ENCODE data around the gene GIPC2. TPM values are rescaled to one million over a fixed set of nuclear protein-coding genes. Genes with fewer than 3 reads are reported as not detected.
"Not testable (repeated sequence)": the region's sequence is repeated elsewhere in the genome, so short reads cannot be mapped to it uniquely, and the experiment has no call there.

The GIPC2 gene
- total RNA-seq, 2 experiments from 2014 or later: 0.18 to 0.41 TPM

GRCh38 chr1:78011050-78011449, 34.7 kb upstream of the GIPC2 start:
- Mint-ChIP-seq H3K36me3 (ENCODE audit: low read depth) (peaks cover 13% of the 10 kb centered on the region), H3K4me3 (no peak overlapping the region), H3K9me3 (no peaks in the 10 kb centered on the region), H3K4me1 (ENCODE audit: low read depth) (peaks cover 29% of the 10 kb centered on the region), H3K27ac (no peak overlapping the region), H3K27me3 (no peaks in the 10 kb centered on the region)
- intact Hi-C loops (cut with micrococcal nuclease): no loop called here
- TF ChIP-seq, protein P1, sequence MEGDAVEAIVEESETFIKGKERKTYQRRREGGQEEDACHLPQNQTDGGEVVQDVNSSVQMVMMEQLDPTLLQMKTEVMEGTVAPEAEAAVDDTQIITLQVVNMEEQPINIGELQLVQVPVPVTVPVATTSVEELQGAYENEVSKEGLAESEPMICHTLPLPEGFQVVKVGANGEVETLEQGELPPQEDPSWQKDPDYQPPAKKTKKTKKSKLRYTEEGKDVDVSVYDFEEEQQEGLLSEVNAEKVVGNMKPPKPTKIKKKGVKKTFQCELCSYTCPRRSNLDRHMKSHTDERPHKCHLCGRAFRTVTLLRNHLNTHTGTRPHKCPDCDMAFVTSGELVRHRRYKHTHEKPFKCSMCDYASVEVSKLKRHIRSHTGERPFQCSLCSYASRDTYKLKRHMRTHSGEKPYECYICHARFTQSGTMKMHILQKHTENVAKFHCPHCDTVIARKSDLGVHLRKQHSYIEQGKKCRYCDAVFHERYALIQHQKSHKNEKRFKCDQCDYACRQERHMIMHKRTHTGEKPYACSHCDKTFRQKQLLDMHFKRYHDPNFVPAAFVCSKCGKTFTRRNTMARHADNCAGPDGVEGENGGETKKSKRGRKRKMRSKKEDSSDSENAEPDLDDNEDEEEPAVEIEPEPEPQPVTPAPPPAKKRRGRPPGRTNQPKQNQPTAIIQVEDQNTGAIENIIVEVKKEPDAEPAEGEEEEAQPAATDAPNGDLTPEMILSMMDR (IDR thresholded peaks at IDR 0.05): no peak
- POLR2A ChIA-PET: interaction anchor here (0.6 to 1.4 kb wide), 3 partner anchors 34 to 103 kb away, joined by 4 to 5 read pairs (median 4); no protein-coding TSS in a partner anchor
- DNase-seq (no peak), ATAC-seq (no peak)
- CTCF ChIA-PET: interaction anchor here (0.6 to 1.2 kb wide), 2 partner anchors 20 to 47 kb away, joined by 3 read pairs; no protein-coding TSS in a partner anchor

DNA sequence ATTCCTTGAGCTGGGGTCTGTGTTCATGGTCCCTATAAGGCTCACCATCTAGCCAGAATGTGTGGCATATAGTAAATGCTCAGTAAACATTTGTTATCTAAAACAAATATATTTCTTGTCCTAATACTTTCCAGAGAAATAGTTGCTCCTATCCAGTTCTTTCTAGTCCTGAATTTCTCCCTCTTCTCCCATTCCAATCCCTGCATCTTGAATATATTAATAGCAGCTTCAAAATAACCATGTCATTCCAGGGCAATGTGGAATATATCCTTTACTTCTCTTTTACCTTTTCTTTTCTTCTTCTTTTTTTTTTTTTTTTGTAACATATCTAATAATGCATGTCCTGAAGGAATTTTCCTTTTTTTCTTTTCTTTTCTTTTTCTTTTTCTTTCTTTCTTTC, 30.6 kb upstream of the GIPC2 start:
- Mint-ChIP-seq H3K4me1 (ENCODE audit: low read depth) (peaks cover 8% of the 10 kb centered on the region), H3K4me3 (no peak overlapping the region), H3K9me3 (no peaks in the 10 kb centered on the region), H3K27me3 (no peaks in the 10 kb centered on the region), H3K27ac (no peak overlapping the region), H3K36me3 (ENCODE audit: low read depth) (peaks cover 14% of the 10 kb centered on the region)
- ATAC-seq (no peak), DNase-seq (no peak)
- POLR2A ChIA-PET: interaction anchor here (1.1 to 1.5 kb wide), 2 partner anchors 10 to 37 kb away, joined by 3 to 10 read pairs; partner anchors contain the start of gene DNAJB4
- CTCF ChIA-PET: interaction anchor here (0.9 kb wide), 1 partner anchor 11 kb away, joined by 3 read pairs; the partner anchor contains the start of gene DNAJB4
- intact Hi-C loops (cut with micrococcal nuclease): no loop called here
- TF ChIP-seq, protein P1 (IDR thresholded peaks at IDR 0.05): no peak

DNA sequence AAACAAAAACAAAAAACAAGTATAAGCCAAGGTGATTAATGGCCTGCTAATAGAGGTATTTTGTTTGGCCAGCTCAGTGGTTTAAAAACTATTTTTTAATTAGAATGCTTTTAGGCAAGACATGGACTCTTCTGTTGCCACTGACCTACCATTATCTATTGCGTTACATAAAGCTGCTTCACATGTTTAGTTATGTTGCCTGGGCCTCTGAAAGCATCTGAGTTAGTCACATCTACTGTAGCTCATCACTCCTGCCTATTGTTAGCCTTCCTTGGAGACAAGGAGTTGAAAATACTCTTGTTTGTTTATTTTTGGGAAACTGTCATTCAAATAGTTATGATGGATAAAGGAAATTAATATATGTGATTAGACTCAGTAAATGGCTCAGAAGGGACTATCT, 26.7 kb upstream of the GIPC2 start:
- Mint-ChIP-seq H3K36me3 (ENCODE audit: low read depth) (peaks cover 9% of the 10 kb centered on the region), H3K27ac (no peak overlapping the region), H3K9me3 (no peaks in the 10 kb centered on the region), H3K4me3 (no peak overlapping the region), H3K4me1 (ENCODE audit: low read depth) (no peaks in the 10 kb centered on the region), H3K27me3 (no peaks in the 10 kb centered on the region)
- intact Hi-C loops (cut with micrococcal nuclease): no loop called here
- ATAC-seq: no peak
- TF ChIP-seq, protein P1 (IDR thresholded peaks at IDR 0.05): no peak
- DNase-seq: no peak
- POLR2A ChIA-PET: interaction anchor here (0.6 to 0.9 kb wide), 2 partner anchors 43 to 95 kb away, joined by 3 read pairs; no protein-coding TSS in a partner anchor
- CTCF ChIA-PET: interaction anchor here (1.8 kb wide), 1 partner anchor 96 kb away, joined by 5 read pairs; no protein-coding TSS in a partner anchor

DNA sequence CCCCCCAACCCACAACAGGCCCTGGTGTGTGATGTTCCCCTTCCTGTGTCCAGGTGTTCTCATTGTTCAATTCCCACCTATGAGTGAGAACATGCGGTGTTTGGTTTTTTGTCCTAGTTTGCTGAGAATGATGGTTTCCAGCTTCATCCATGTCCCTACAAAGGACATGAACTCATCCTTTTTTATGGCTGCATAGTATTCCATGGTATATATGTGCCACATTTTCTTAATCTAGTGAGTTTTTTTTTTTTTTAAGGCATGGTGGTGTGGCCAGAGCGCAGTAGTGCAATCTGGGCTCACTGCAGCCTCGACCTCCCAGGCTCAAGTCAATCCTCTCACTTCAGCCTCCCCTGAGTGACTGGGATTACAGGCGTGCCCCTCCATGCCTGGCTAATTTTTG, 24.6 kb upstream of the GIPC2 start:
- H3K27me3 Mint-ChIP-seq; CTCF ChIA-PET; DNase-seq; H3K27ac Mint-ChIP-seq; H3K4me3 Mint-ChIP-seq; ATAC-seq; H3K9me3 Mint-ChIP-seq; H3K36me3 Mint-ChIP-seq (ENCODE audit: low read depth); H3K4me1 Mint-ChIP-seq (ENCODE audit: low read depth); intact Hi-C loops (cut with micrococcal nuclease): not testable (repeated sequence)
- POLR2A ChIA-PET: interaction anchor here (1.4 kb wide), 1 partner anchor 17 kb away, joined by 5 read pairs; the partner anchor contains the start of gene DNAJB4

DNA sequence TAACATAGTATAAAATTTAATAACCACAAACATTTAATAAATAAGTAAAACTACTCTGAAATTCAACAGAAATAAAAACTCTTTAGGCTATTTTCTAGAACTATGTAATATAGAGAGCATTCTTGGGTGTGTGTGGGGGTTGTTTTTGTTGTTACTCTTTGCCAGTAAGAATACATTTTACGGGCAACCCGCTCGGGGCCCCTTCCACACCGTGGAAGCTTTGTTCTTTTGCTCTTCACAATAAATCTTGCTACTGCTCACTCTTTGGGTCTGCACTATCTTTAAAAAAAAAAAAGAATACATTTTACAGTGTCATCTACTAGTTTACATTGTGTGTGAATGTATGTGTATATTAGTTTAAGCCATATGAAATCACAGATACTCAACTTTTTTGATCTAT, 16.0 kb upstream of the GIPC2 start:
- ChIA-PET POLR2A (interaction anchor here (0.8 to 1.6 kb wide), 2 partner anchors 18 to 51 kb away, joined by 3 to 5 read pairs; partner anchors contain the start of gene FUBP1), CTCF (no interaction called here)
- Mint-ChIP-seq H3K4me3 (no peak overlapping the region), H3K36me3 (ENCODE audit: low read depth) (no peaks in the 10 kb centered on the region), H3K4me1 (ENCODE audit: low read depth) (no peaks in the 10 kb centered on the region), H3K9me3 (no peaks in the 10 kb centered on the region), H3K27me3 (peaks cover 2% of the 10 kb centered on the region), H3K27ac (no peak overlapping the region)
- TF ChIP-seq, protein P1 (IDR thresholded peaks at IDR 0.05): no peak
- DNase-seq (no peak), ATAC-seq (no peak)
- intact Hi-C loops (cut with micrococcal nuclease): no loop called here
